Measurements from ENCODE around the gene PHF2.

Gene PHF2

GRCh38 chr9:93713716-93714115 is 137.3 kb downstream of the PHF2 start:
- no peak for DNase-seq

DNA sequence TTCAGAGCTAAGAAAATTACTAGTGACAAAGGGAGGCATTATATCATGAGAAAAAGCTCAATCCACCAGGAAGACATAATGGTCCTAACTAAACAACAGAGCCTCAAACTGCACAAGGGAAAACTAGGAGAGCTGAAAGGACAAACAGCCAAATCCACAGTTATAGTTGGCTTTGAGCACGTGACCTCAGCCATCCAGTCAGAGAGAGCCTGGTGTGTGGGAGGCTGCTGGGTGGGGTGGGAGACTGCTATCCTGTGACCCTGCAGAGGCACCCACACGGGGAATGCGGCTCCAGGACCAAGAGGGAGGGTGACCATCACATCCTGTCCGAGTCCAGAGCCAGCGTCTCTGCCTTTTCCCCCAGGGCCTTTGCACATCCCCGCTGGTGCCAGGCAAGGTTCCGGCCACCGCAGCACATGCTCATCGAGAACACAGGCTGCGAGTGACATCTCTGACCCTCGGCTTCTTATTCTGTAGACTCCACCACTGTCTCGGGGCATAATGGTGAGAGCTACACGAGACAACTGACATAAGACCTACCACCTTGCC is 145.1 kb downstream of the PHF2 start:
- no peak for DNase-seq

- no peak for DNase-seq
These were observed 148.5 kb downstream of the PHF2 start for GRCh38 chr9:93724852-93725251.

DNA sequence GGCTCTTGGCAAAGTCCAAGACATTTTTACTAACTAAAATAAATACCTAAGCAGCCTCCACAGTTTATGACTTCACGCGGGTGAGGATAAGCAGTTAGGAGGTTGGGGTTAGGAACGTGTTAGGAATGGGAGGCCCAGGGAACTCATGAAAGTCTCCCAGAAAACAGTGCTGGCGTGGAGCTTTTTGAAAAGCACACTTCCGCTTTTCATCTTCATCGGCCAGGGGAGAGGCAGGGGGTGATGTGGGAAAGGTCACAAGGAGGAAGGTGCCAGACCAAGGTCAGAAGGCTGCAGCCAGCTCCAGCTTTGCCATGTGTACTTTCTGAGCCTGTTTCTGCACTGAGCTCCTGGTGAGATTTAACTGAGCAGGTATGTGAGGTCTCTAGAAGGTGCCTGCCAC is 149.0 kb downstream of the PHF2 start:
- DNase-seq = no peak

GRCh38 chr9:93726147-93726546 is 149.8 kb downstream of the PHF2 start:
- no peak for DNase-seq

All from activated CD8-positive, alpha-beta memory T cell treated with anti-CD3 and anti-CD28 coated beads for 24 hours (primary cell).